Fibroblast of upper back skin (primary cell): ENCODE measurements around the gene NAT10.

ENCODE experiments used
- DNase-seq: peaks from one replicate; pipeline ENCODE4 v3.0.0-alpha.2; 2013

The NAT10 gene

DNA sequence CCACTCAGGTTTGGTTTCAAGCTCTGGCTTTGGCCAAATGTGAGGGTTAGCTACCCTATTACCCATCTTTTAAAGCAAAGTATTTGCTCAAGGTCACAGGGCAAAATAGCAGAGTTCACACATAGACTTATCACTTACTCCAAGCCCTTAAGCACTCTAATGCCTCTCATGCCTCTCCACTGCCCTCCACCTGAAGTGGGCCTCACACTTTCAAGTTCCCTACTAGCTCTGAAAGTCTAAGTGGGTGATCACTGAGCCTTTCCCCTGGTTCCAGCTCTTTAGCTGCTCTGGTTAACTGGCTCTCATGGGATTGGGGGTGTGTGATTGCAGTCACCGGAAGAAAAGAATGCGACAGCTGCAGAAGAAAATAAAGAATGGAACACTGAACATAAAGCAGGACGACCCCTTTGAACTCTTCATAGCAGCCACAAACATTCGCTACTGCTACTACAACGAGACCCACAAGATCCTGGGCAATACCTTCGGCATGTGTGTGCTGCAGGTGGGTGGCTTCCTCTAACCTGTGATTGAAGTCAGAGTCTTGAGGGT, 6.4 kb downstream of the NAT10 start:
- no peak for DNase-seq

DNA sequence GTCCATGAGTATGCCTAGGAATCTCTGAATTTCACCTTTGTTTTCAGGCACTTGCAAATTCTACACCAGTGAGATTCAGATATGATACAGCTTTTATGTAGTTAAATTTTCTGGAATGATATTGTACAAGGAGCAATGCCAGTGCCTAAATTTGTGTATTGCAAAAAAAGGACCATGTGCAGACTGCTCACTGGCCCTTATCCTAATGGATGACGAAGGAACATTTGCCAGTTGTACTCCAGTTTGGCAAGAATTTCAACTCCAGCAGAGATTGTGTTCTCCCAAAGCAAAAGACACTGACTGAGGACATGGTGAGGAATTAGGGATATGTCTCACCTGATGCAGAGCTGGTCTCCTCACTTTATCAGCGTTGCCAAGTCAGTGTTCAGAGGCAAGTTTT, 8.6 kb downstream of the NAT10 start:
- DNase-seq = no peak

DNA sequence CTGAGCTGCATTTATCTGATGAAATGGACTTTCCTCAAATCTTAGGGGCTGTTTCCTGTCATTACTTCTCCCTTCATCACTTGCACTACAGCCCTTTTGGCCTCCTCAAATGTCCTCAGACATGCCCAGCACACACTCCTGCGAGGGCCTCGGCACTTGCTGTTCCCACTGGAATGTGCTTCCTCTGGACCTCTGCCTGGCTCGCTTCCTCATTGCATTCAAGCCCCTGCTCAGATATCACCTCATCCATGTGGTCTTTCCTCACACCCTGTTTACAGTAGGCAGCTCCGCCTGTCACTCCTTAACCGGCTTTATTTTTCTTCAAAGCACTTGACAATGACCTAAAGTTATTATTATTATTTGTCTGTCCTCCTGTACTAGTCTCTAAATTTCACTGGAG, 9.0 kb downstream of the NAT10 start:
- no peak for DNase-seq

DNA sequence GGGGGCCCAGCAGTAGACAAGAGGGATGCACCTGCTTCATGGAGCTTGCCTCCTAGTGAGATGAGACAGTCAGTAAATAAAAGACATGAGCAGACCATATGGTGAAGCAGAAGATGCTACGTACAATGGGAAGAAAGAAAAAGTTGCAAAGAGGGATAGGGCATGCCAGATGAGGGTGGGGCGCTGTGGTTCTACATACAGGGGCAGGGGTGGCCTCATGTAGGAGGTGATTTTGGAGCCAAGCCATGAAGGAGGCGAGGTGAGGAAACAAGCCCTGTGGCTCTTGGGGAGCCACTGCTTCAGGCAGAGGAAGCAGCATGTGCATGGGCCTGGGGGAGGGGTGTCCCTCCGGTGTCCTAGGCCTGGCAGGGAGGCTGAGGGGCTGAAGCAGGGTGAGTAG, 15.2 kb downstream of the NAT10 start:
- no peak for DNase-seq

DNA sequence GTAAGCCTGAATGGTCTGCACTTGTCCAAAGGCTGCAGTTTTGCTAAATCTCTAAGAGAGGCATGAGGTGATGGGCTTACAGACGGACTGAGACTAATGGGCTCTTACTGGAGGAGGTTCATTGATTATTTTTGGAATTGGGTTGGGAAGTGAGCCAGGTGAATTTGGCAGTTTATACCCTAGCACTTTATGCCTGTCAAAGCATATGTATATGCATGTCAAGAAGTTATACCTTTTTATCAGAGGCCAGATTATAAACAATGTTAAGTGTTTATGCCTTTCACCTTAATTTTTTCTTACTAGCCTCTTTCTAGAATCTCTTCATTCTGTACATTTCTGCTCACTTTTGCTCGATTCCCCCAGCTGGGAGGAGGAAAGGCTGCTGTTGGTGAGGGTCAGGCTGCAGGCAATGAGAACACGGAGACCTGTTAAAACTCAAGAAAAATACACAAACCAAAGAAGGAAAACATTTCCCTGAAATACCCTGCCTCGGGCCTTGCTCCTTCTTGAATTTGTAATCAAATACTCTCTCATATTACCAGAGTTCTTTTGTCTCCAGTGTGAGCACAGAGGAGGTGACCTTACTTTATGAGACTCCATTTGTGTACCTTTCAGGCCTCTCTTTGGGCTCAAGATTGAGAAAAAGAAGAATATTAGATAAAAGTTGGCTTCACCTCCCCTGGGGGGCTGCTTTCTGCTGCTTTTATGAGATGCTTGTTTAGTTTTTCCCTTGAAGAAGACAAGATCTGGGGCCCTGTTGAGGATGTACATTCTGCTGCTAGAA, 19.6 kb downstream of the NAT10 start:
- DNase-seq = no peak

DNA sequence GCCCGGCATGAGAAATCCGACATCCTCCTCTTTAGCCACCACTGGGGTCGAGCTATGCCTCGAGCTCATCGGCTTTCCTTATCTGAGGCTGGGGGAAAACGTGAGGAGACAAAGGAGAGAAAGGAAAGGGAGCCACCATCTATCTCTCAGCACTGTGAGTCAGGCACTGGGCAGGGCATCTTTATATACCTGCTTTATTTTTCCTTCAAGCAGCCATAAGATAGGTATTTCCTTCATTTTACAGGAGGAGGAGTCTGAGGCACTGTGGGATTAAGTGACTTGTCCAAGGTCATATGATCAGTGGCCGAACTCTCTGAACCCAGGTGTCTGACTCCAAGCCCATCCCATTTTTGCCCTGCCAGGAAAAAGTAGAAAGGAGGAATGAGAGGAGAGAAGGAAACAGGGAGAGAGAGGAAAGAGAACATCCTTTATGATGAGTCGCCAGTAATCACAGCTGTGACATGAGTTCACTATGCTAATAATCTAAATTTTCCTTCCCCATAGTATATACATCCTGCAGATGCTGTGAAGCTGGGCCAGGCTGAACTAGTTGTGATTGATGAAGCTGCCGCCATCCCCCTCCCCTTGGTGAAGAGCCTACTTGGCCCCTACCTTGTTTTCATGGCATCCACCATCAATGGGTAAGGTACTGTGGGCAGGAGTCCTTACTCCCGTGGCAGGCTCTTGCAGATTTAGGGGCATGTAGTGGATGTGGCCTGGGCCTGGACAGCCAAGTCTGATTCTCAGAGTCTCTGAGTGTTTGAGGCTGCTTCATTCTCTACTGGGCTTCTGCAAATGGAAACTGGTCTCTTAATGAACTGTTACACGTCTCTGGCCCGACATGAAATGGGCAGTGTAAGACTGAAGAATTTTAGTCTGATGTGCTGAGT, 21.8 kb downstream of the NAT10 start:
- no peak for DNase-seq

DNA sequence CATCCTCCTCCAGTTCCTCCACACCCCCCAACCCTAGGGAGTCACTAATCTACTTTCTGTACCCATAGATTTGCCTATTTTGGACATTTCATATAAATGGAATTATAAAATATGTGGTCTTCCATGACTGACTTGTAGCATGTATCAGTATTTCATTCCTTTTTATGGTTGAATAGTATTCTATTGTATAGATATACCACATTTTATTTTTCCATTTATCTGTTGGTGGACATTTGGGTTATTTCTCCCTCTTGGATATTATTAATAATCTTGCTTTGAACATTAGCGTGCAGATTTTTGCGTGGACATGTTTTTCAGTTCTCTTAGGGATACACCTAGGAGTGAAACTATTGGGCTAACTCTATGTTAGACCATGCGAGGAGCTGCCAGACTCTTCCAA, 23.4 kb downstream of the NAT10 start:
- DNase-seq = no peak

DNA sequence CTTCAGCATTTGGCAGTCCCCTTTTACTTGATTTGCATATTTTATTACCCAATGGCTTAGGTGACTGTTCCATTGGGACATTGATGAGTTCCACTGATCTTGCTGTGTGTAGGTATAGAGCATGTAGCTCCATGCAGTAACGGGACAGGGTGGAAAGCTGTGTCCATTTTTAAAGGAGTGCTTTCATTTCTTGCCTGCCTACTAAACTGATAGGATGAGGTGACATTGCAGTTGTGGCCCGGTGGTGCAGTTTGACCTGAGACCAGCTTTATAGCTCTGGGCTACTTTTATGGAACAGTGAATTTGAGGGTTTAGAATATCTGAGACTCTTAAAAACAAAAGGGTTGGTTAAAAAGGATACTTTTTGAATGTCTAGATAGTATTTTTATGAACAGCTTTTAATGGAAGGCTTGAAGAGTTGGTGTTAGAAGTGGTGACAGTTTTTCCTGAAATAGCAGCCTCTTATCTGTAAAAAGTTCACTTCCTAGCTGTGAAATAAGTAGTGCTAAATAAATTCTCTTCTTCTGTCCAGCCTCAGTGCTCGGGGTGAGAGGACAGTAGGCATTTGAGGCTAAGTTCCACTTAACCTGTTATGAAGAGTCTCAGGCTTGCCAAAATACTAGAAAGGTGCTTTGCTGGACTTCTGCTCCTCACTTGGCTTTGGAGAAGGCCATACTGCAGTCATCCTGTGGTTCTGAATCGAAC, 27.0 kb downstream of the NAT10 start:
- DNase-seq = no peak

DNA sequence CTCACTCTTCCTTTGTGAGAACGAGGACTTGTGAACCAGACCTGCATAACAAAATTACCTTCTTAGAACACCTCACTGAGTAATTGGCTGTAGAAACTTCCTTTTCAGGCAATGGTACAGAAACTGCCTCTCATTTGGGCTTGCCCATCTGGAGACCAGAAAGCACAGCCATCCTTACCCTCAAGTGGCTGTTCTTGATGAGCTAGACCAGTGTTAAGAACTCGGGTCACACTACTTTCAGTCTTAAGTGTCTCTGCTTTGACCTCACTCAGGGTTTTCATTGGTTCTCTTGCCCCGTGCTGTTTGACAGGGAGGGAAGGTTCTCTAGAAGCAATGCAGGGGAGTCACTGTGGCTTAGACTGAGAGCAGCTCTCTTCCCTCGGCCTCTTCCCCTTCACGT, 29.3 kb downstream of the NAT10 start:
- no peak for DNase-seq

DNA sequence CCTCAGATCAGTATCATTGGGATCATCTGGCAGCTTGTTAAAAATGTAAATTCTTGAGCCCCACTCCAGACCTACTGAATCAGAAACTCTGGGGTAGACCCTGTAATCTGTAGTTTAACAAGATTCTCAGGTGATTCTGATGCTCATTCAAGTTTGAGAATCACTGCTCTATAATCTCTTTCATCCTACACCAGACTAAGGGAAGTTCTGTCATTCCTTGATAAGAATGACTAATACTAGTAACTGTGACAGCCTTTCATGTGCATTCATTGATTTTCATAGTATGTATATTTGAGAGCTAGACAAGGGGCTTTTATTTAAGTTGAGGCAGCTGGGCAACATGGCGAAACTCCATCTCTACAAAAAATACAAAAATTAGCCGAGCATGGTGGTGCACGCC, 30.0 kb downstream of the NAT10 start:
- no peak for DNase-seq

DNA sequence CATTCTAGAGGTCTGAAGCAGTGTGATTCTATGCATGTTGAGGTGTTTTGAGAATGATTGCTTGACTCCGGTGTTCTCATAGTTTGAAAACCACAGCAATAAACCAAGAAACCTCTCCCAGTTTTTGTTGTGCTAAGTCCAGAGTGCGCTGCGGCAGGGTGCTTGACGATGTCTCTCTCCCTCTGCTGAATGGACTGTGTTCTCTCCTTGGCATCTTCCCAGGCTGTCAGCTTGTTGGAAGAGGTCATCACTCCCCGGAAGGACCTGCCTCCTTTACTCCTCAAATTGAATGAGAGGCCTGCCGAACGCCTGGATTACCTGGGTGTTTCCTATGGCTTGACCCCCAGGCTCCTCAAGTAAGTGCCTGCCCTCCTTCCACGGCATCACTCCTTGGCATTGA, 31.0 kb downstream of the NAT10 start:
- no peak for DNase-seq

DNA sequence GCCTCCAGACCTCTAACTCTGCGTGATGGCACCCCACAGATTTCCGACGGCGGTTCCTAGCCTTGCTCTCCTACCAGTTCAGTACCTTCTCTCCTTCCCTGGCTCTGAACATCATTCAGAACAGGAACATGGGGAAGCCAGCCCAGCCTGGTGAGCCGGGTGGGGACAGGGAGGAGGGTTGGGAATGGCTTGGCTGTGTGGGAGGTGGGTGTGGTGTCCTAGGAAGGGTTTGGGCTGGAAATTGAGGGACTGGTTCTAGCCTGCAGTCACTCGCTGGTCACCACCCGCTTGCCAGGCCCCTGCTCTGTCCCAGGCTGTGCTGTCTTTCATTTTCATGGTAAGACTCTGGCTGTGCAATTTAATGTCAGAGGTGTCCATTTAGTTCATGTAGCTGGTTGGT, 33.9 kb downstream of the NAT10 start:
- DNase-seq = no peak

DNA sequence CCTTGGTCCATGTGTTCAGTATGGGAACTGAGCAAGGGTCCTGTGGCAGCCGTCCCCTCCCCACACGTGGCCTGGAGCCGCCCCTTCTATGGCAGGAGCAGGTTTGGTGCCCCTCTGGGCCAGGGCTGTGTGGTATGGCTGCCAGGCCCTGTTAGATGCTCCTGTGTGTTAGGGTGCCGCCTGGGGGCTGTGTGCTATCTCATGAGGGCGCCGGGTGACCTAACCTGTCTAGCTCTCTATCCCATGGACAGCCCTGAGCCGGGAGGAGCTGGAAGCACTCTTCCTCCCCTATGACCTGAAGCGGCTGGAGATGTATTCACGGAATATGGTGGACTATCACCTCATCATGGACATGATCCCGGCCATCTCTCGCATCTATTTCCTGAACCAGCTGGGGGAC, 34.7 kb downstream of the NAT10 start:
- DNase-seq = no peak

DNA sequence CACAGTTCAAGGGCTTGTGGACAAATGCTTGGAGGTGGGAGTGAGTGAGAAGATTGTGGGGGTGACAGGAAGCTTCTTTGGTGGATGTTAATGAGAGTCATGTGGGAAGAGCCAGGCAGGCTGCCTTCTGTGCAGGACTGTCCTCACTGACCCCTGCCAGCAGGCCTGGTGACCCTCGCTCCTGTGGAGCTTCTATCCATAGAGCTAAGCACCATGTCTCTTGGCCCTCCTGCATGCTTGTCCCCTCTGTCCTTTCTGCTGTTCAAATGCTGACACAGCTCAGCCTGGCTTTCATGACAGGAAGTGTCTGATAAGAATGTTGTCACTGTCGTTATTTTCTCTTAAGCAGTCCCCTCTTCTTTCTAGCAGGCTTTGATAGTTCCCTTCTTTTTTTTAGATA, 37.6 kb downstream of the NAT10 start:
- DNase-seq = no peak

DNA sequence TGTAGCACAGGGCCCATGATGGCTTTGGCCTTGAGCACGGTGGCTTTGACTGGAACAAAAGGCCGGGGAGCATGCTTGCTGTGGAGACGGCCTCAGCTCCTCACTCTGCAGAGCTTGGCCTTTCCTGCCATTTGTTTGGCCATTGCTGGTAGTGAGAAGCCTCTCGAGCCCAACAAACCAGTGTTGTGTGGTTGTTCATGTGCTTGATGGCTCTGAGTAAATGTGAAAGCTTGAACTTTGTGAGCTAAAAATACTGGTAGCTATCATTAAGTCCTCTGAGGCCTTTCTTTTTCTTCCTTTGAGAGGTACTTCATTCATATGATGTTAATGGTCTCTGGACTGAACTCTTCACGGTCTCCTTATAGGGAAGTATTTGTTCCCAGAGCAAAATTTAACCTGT, 39.6 kb downstream of the NAT10 start:
- no peak for DNase-seq

DNA sequence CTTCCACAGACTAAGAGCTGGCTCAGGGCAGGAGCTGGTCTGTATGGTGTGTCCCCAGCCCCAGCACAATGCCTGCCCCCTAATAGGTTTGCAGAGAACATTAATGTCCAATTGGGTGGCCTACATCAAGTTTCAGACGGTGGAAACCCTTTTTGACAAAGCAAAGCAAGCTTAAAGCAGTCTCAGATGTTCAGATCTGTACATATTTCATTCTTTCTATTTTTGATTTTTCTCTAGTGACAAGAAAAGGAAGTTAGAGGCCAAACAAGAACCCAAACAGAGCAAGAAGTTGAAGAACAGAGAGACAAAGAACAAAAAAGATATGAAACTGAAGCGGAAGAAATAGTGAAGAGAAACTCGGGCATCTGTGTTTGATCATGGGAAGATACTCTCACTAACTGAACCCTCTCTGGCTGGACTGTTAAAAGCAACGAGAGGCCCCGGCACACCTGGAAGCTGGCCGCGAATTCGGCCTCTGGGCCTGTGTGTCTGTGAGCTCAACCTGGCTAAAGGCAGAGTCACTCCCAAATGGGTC, 40.5 kb downstream of the NAT10 start:
- no peak for DNase-seq

DNA sequence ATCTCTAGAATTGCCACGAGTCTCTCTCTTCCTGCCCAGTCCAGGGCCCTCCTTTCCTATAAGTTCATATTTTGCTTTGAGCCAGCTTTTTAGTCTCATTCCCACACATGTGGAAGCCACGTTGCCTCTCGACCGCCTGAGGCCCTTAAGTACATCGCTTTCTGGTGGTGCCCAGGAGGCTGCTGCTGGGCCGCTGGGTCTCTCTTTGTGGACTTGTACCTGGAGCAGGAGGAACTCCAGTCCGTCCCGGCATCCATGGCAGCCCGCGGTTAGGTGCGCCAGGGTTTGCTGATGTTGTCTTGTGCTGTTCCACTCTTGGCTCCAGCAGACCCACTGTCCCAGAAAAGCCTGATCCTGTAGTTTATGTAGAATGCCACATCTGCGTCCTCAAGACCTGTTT, 41.0 kb downstream of the NAT10 start:
- no peak for DNase-seq

DNA sequence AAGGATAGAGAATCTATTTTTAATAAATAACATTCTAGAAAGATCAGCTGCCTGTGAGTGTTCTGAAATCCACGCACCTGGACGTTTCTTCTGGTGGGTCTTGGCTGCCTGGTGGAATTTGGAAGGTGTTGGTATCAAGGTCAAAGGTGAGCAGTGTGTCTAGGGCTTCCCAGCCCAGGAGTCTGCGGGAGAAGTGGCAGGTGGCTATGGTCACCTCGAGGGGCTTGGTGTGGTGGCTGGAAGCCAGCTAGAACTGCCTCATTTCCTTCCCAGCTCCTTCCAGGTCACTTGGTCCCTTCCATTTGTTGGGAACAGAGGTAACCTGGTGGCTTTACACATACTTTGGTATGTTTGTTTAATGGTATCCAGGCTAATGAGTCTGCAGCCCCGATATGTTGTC, 41.4 kb downstream of the NAT10 start:
- DNase-seq = no peak

DNA sequence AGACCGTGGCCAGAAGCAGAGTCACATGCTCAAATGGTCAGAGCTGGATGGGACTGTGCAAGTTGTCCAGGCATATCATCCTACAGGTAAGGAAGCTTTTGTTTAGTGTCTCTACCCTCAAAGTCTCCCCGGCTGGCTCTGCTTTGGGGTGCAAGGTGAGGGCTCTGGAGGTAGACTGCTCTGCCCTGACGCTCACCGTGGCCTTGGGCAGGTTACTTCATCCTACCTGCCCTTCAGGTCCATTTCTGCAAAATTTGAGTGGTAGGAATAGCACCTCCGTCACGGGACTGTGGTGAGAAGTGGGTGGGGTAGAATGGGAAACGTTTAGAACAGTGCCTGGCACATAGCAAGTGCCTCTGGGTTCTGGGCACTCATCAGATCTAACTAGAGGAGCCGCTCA, 42.2 kb downstream of the NAT10 start:
- DNase-seq = no peak

DNA sequence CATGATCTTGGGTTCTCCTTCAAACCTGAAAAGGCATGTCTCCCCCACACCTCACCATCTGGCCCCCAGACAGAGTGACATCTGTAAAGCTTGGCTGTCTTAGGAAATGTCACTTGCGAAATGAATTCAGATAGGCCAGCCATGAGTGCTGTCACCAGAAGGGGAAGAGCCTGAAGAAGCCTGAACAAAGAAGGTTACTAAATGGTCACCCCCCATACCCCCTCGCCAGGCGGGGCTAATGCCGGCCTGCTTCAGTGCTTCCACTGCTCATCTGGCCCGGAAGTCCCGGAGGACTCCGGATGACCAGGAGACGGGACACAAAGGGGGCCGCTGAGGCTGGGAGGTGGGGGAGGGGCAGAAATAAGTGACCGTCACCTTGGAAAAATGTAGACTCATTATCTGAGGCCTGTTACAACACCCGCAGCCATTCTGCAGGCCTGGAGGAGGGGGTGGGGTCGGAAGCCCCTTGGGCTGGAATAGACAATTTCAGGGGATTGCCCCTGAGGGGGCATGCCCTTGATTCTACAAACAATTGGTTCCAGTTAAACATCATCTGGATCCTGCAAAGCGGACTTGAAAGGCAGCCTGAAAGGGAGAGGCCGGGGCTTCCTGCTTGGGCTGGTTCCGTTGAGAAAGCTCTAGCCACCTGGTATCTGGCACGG, 43.2 kb downstream of the NAT10 start:
- no peak for DNase-seq

DNA sequence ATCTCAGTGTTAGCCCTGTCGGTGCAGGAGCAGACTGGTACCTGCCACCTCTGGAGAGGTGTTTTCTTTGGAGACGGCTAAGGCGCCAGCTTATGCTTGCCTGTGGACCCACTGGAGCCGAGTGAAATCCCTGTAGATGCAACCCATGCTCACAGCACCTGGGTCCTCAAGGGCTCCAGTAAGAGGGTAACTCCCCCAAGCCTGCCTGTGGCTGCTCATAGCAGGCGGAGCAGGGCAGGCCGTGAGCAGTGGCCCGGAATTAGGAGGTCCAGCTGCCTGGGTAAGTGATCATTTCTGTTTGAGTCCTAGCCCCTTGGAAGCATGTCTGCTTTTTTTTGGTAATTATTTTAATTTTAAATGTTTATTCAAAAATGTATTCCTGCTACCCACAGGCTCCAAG, 43.8 kb downstream of the NAT10 start:
- no peak for DNase-seq

DNA sequence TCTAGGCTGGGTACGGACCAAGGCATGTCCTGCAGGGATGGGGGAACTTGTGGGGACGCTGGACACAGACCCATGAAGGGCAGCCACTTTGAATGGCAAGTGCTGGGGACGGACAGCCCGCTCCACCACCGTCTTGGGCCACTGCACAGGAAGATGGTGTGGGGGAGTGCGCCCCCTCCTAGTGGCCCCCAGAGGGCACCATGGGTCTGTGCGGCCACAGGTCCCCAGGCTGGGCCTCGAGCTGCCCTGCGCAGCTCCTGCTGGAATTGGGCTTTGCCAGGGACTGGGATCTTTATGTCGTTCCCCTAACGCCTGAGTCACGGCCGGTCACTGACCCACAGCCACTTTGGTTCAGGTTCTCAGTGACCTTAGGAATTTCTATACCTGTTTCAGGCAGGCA, 44.4 kb downstream of the NAT10 start:
- peak; percentile 12 for DNase-seq
